Pancreas (tissue), 10 donors: ENCODE results near the gene ATG4C. TPM values are rescaled to one million over a fixed set of nuclear protein-coding genes. Genes with fewer than 3 reads are reported as not detected.

ENCODE experiments used
- ATAC-seq, 4 donors: fragments of 200-7000 bp; cut with Tn5 transposase; one replicate each; pipeline versions ENCODE4 v1.8.0 to v1.9.1; 2020; ENCODE audit warnings: mild to moderate bottlenecking in 4 of 4, moderate library complexity in 4 of 4
- DNase-seq, 6 donors: peaks; one replicate each; pipeline ENCODE4 v3.0.0-alpha.2; 2020
- FAIRE-seq: peaks from 2 replicates; lab custom pipeline; 2012; peaks lifted over from hg19 to GRCh38; lab: Jason Lieb, UNC
- H3K27ac ChIP-seq, 4 donors: fragments of 200-600 bp; sonication (generic); 1 replicate in 3 of 4; 2 replicates in 1 of 4; pipeline versions ENCODE4 v1.5.0 to v1.8.0; 2020
- H3K27me3 ChIP-seq, 4 donors: fragments of 200-600 bp; one replicate each; pipeline ENCODE4 v1.8.0; 2021
- H3K36me3 ChIP-seq, 3 donors: fragments of 200-600 bp; sonication (generic) in 1 of 3; one replicate each; pipeline versions ENCODE4 v1.5.0 to v1.8.0; 2020 to 2021
- H3K4me1 ChIP-seq, 3 donors: fragments of 200-600 bp; one replicate each; pipeline ENCODE4 v1.8.0; 2021
- H3K4me3 ChIP-seq, 4 donors: fragments of 200-600 bp; sonication (generic) in 2 of 4; one replicate each; pipeline versions ENCODE4 v1.5.0 to v1.8.0; 2020 to 2021
- H3K9me3 ChIP-seq, 4 donors: fragments of 200-600 bp; one replicate each; pipeline ENCODE4 v1.8.0; 2021
- WGBS, 2 donors: extraction: QIAGEN DNeasy Blood & Tissue Kit; methylation state at CpG; one replicate each; pipeline ENCODE4 v1.1.7; 2013; 5-methylcytosine and 5-hydroxymethylcytosine counted together
- intact Hi-C, 3 donors: fragments of 100-400 bp; cut with DNase I; formaldehyde crosslinking; loops; one replicate each; pipeline versions ENCODE4 v1.11.1 to v1.14.2; 2022
- polyA plus RNA-seq, 2 donors: library from polyadenylated mRNA; stranded (reverse); fragments of 200-250 nt; gene quantifications; one replicate each; pipeline ENCODE4 v1.2.3, GENCODE V29; 2013
- total RNA-seq, 6 donors: library from RNA; stranded (reverse); fragmentation: NEBNext Ultra II Directional in 4 of 6; extraction: Animal tissue kit (Norgen Biotek cat#: 25700) in 4 of 6; gene quantifications; one replicate each; pipeline versions ENCODE4 v1.2.1 to v1.2.4, GENCODE V29; 2021 to 2023
- TF ChIP-seq, protein P1 (sequence below), 4 donors: fragments of 200-600 bp; sonication (generic) in 3 of 4; IDR thresholded peaks; one replicate each; pipeline versions ENCODE4 v1.5.0 to v1.8.0; 2021; ENCODE audit warnings: antibody characterized with exemption in 4 of 4
- donor health status: healthy with polysubstance abuse.
- donor health status: DM: no; HTN: no; CAD: no; lungs with moderate emphysema.
- donor health status: DM: no; HTN: no; CAD: no.
- donor health status: control.
- donor health status: control.
- donor health status: Bipolar disorder and iron deficiency.
- donor health status: DM: yes; HTN: yes; CAD: no.
- donor health status: DM: no; HTN: no; CAD: no.
- donor health status: DM: no; HTN: no; CAD: no.
- donor health status: DM: yes; HTN: yes; CAD: no.

ATG4C gene
- total and polyA plus RNA-seq, 8 donors, result 2.3 to 10.2 (median 6.1) TPM

DNA sequence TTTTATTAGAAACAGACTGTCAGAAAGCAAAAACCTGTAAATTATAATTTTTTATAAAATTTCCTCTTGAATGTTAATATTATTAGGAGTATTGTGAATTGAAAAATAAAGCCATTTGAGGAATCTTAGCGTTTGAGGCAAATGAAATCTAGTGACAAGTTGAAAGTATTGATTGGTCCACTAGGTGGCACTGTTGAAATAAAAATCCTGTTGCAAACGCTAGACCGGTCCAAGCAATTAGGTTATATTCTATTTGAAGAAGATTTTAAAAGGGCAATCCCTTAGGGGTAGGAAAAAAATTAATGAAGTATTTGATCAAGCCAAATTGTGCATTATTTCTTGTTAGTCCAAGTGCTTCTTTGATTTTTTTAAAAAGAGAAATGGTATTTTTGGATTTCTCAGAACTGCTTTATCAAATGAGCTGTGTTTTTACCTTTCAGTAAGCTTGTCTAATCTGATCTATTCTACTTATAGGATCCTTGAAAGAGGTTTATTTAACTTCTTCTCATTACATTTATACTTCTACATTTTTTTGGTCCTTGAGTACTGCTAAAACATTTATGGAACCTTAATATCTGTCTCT, 57.7 kb downstream of the ATG4C start:
- Histone ChIP-seq H3K4me3 (no peak overlapping the region), H3K9me3 (no peaks in the 10 kb centered on the region), H3K27me3 (no peaks in the 10 kb centered on the region), H3K4me1 (no peaks in the 10 kb centered on the region), H3K27ac (no peak overlapping the region), H3K36me3 (no peaks in the 10 kb centered on the region)
- TF ChIP-seq, protein P1, sequence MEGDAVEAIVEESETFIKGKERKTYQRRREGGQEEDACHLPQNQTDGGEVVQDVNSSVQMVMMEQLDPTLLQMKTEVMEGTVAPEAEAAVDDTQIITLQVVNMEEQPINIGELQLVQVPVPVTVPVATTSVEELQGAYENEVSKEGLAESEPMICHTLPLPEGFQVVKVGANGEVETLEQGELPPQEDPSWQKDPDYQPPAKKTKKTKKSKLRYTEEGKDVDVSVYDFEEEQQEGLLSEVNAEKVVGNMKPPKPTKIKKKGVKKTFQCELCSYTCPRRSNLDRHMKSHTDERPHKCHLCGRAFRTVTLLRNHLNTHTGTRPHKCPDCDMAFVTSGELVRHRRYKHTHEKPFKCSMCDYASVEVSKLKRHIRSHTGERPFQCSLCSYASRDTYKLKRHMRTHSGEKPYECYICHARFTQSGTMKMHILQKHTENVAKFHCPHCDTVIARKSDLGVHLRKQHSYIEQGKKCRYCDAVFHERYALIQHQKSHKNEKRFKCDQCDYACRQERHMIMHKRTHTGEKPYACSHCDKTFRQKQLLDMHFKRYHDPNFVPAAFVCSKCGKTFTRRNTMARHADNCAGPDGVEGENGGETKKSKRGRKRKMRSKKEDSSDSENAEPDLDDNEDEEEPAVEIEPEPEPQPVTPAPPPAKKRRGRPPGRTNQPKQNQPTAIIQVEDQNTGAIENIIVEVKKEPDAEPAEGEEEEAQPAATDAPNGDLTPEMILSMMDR (IDR thresholded peaks at IDR 0.05), result peak; percentile 29 to 71 (median 56)
- intact Hi-C loops, result no loop called here
- DNase-seq (peak in 1 of 6 donors; percentile 15), ATAC-seq (peak; percentile 48 to 83 (median 80)), FAIRE-seq (peak; percentile 98)
- 2% methylated on average over 3 of the region's 3 CpGs for WGBS, 2 donors

DNA sequence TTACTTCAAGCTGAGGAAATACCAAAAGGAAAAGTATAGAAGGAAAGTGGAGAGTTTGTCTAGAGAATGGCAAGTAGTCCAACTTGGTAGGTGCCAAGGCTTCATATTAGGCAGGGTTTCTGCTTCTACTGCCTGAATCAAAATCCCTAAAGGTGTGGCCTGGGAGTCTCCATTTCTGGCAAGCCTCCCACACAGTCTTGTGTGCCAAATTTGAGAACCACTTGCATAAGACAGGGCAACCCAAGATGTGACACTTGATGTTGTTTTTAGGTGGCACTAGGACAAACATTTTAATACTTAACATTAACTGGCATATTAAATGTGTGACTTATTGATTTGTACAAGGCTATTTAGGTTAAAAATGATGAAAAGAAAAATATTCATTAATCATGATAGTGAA, 60.1 kb downstream of the ATG4C start:
- intact Hi-C loops, result no loop called here
- FAIRE-seq (no peak), DNase-seq (no peak), ATAC-seq (no peak)
- Histone ChIP-seq H3K36me3 (no peaks in the 10 kb centered on the region), H3K4me1 (no peaks in the 10 kb centered on the region), H3K4me3 (no peak overlapping the region), H3K9me3 (no peaks in the 10 kb centered on the region), H3K27ac (no peak overlapping the region), H3K27me3 (no peaks in the 10 kb centered on the region)
- TF ChIP-seq, protein P1 (IDR thresholded peaks at IDR 0.05), result no peak

DNA sequence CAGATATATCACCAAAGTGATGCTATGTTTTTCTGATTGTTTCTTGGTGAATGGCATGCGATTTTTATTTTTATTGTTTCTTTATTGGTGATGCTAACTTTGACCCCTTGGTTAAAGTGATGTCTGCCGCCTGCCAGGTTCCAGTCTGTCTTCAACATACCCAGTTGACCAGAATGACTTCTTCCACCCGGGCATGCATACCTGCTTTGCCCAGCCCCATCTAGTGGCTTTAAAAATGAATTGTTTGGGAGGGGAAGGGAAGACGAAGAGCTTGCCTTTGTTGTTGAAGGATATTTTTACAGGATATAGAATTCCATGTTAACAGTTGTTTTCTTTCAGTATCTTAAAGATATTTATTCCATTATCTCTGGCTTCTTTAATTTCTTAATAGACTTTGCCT, 65.1 kb downstream of the ATG4C start:
- Histone ChIP-seq H3K9me3 (no peaks in the 10 kb centered on the region), H3K4me3 (no peak overlapping the region), H3K27ac (no peak overlapping the region), H3K36me3 (no peaks in the 10 kb centered on the region), H3K27me3 (no peaks in the 10 kb centered on the region), H3K4me1 (no peaks in the 10 kb centered on the region)
- TF ChIP-seq, protein P1 (IDR thresholded peaks at IDR 0.05), result no peak
- intact Hi-C loops, result no loop called here
- DNase-seq (no peak), ATAC-seq (no peak), FAIRE-seq (no peak)
- 76 to 87% methylated on average over 4 of the region's 4 CpGs for WGBS, 2 donors

DNA sequence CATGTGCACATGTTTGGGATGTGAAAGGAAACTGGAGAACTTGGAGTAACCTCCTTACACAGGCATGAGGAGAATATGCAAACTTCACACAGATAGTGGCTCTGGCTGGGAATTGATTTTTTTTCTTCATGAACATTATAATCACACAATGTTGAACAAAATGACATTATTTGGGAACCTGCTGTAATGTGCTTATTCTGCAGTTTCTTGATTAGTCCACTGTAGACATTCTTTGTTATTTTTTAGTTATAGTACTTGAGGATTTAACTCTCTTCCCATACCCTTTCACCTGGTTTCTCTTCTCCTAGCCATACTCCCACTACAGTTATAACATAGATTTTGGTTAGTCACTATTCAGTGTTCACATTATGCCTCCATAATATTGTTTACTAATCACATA, 68.3 kb downstream of the ATG4C start:
- ATAC-seq, result no peak
- intact Hi-C loops, result no loop called here
- FAIRE-seq, result no peak

DNA sequence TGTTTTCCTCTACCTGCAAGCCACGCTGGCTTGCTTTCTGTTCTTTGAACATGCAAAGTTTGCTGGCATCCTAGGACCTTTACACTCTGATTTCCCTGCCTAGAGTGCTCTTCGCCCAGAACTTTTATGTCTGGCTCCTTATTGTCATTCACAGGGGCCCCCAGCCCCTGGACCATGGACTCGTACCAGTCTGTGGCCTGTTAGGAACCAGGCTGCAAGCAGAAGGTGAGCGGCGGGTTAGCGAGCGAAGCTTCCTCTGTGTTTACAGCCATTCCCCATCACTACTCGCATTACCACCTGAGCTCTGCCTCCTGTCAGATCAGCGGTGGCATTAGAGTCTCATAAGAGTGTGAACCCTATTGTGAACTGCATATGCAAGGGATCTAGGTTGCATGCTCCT, 73.0 kb downstream of the ATG4C start:
- H3K4me1 ChIP-seq, result no peaks in the 10 kb centered on the region
- 87 to 92% methylated on average over 9 of the region's 9 CpGs for WGBS, 2 donors
- no peak overlapping the region for H3K27ac ChIP-seq
- FAIRE-seq, result no peak
- no peak for ATAC-seq
- no peaks in the 10 kb centered on the region for H3K9me3 ChIP-seq
- DNase-seq, result no peak
- H3K36me3 ChIP-seq, result no peaks in the 10 kb centered on the region
- intact Hi-C loops, result no loop called here
- H3K27me3 ChIP-seq, result no peaks in the 10 kb centered on the region
- no peak overlapping the region for H3K4me3 ChIP-seq
- TF ChIP-seq, protein P1 (IDR thresholded peaks at IDR 0.05), result no peak

More for the DNA sequence above, 68.3 kb downstream of the ATG4C start:
- Histone ChIP-seq H3K36me3 (no peaks in the 10 kb centered on the region), H3K27me3 (no peaks in the 10 kb centered on the region), H3K4me3 (no peak overlapping the region), H3K27ac (no peak overlapping the region), H3K4me1 (no peaks in the 10 kb centered on the region), H3K9me3 (no peaks in the 10 kb centered on the region)
- TF ChIP-seq, protein P1 (IDR thresholded peaks at IDR 0.05), result no peak
- DNase-seq, result no peak
